Measurements from ENCODE around the gene SLC16A4.
"Not testable (repeated sequence)": the region's sequence is repeated elsewhere in the genome, so short reads cannot be mapped to it uniquely, and the experiment has no call there.

Gene SLC16A4

DNA sequence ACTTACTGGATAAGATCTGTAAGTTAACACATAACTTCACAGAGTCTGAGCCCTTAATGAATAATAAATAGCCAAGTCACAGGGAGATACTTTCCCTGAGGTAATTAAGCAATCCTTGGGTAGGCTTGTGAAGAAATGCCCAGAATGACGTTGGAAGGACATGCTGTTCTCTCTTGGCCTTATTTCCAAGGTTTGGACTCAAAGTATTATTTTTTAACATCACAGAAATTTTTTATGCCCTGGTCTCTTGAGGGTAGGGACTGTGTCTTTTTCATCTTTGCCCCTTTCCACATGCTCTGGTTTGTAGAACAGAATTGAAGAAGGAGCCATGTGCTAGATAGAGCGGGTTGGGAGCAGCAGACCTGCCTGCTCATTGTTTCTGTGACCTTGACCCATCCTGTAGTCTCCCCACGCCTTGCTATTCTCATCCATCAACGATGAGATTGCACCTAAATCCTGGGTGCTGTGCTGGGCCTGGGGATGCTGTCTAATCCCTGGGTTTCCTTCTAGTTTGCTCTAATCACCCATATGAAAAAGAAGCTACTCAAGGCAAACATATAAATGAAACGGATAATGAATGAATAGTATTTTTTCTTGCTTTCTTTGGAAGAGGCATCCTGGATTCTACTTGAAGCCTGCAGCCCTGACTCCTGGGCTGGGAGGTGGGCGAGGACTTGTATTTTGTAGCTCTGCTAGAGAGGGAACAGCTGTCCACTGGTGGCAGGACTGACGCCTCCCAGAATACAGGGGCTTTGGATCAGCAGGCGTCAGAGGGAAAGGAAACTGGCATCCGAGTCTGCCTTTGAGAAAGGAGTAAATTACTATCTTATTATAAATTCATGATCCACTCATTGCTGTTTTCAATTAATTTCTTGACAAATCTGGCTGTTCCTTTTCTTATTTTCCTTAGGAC lies 34.1 kb upstream of the SLC16A4 start:
- TF ChIP-seq, protein P1, sequence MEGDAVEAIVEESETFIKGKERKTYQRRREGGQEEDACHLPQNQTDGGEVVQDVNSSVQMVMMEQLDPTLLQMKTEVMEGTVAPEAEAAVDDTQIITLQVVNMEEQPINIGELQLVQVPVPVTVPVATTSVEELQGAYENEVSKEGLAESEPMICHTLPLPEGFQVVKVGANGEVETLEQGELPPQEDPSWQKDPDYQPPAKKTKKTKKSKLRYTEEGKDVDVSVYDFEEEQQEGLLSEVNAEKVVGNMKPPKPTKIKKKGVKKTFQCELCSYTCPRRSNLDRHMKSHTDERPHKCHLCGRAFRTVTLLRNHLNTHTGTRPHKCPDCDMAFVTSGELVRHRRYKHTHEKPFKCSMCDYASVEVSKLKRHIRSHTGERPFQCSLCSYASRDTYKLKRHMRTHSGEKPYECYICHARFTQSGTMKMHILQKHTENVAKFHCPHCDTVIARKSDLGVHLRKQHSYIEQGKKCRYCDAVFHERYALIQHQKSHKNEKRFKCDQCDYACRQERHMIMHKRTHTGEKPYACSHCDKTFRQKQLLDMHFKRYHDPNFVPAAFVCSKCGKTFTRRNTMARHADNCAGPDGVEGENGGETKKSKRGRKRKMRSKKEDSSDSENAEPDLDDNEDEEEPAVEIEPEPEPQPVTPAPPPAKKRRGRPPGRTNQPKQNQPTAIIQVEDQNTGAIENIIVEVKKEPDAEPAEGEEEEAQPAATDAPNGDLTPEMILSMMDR (IDR thresholded peaks at IDR 0.05; ENCODE audit: control extremely low read depth, extremely low read depth, low read depth, missing control alignments) = no peak
- ChIA-PET CTCF (interaction anchor here (1.5 to 1.8 kb wide), 2 partner anchors 13 to 36 kb away, joined by 4 to 5 read pairs; no protein-coding TSS in a partner anchor), POLR2A (interaction anchor here (0.5 kb wide), 1 partner anchor 25 kb away, joined by 11 read pairs; no protein-coding TSS in a partner anchor)
- DNase-seq (ENCODE audit: extremely low spot score) = no peak

DNA sequence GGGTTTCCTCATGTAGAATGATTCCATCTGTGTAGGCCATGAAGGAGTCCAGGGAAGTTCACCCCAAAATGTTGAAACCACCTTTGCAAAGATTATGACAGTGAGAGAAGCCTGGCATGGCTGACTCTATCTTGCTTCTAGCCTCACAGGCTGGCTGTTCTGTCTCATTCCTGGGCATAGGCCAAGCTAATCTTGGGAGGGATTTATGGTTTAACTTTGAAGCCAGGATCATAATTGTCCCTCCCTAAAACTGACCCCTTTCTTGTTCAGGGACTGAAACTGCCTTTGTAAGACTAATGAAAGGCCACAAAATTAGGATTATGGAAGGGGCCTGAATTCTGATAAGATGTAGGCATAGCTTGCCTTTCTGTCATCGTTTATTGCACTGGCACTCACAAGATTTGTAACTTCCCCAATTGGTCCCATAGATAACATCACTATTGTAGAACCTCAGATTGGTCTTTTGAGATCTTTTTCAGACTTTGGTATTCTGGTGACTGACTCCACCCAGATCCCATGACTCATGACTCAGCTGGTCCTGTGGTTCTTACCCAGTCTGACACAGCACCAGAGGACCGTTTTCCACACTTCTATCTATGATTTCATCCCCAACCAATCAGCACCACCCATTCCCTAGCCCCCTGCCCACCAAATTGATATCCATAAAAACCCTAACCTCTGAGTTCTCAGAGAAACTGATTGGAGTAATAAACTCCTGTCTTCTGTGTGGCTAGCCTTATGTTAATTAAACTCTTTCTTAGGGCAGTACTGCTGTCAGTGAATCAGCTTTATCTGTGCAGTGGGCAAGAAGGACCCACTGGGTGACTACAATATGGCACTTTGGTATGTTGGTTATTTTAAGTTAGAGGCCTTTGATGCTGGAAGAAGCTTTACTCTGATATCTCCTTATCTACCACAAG lies 30.3 kb upstream of the SLC16A4 start:
- TF ChIP-seq, protein P1 (IDR thresholded peaks at IDR 0.05; ENCODE audit: control extremely low read depth, extremely low read depth, low read depth, missing control alignments) = no peak
- POLR2A ChIA-PET = no interaction called here

GRCh38 chr1:110420023-110420662 lies 29.3 kb upstream of the SLC16A4 start:
- ChIA-PET POLR2A (no interaction called here), CTCF (interaction anchor here (1.3 to 5.3 kb wide), 4 partner anchors 8 to 81 kb away, joined by 4 to 34 read pairs (median 11); partner anchors contain the start of gene RBM15)
- no peak for DNase-seq (ENCODE audit: extremely low spot score)
- TF ChIP-seq, protein P1 (IDR thresholded peaks at IDR 0.05; ENCODE audit: control extremely low read depth, extremely low read depth, low read depth, missing control alignments) = no peak

More for the DNA sequence above, 30.3 kb upstream of the SLC16A4 start:
- DNase-seq (ENCODE audit: extremely low spot score) = no peak
- CTCF ChIA-PET = interaction anchor here (1.3 to 5.3 kb wide), 4 partner anchors 8 to 82 kb away, joined by 4 to 34 read pairs (median 11); partner anchors contain the start of gene RBM15

- TF ChIP-seq, protein P1 (IDR thresholded peaks at IDR 0.05; ENCODE audit: control extremely low read depth, extremely low read depth, low read depth, missing control alignments) = no peak
- ChIA-PET POLR2A (no interaction called here), CTCF (interaction anchor here (0.8 to 5.3 kb wide), 3 partner anchors 6 to 41 kb away, joined by 3 to 34 read pairs (median 3); no protein-coding TSS in a partner anchor)
- no peak for DNase-seq (ENCODE audit: extremely low spot score)
Measured at GRCh38 chr1:110418729-110419128, 27.9 kb upstream of the SLC16A4 start.

DNA sequence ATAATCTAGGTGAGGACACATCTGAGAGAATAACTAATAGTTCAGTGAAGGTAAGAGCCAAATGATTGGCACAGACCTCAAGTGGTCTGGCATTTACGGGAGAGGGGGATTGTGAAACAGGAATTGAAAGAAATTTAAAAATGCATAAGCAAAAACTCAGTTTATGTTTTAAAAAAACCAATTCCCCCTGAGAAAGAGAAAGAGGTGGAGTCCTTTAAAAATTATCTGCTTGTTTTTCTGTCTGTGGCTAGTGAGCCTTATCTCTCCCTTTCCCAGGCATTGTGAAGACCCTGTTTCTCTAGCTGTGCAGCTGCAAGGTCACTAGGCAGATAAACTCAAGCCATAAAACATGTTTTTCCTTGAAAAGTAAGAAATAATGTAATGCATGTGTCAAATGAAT lies 22.2 kb upstream of the SLC16A4 start:
- POLR2A ChIA-PET; DNase-seq (ENCODE audit: extremely low spot score): not testable (repeated sequence)
- CTCF ChIA-PET = interaction anchor here (0.5 to 10.0 kb wide), 41 partner anchors 8 to 368 kb away, joined by 3 to 135 read pairs (median 5); partner anchors contain the start of genes KCNC4 and RBM15

DNA sequence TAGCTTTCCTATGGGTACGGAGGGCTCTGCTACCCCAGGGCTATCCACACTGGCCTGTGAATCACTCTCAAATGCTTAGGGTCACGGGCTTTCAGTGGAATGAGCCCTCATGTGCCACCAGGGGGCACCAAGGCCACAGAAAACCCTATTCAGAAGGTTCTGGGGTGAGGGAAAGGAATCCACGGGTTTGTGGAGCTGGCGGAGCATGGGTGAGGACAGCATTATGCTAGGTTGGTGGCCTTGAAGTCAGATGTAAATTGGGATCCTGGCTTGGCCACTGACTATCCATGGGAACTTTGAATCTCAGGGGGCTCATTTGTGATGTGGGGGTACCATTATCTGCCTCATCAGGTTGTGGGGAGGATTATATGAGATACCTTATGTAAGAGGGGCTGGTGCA lies 21.8 kb upstream of the SLC16A4 start:
- POLR2A ChIA-PET = no interaction called here
- peak; percentile 64 for DNase-seq (ENCODE audit: extremely low spot score)
- CTCF ChIA-PET = interaction anchor here (0.5 to 10.0 kb wide), 44 partner anchors 9 to 368 kb away, joined by 3 to 135 read pairs (median 5); partner anchors contain the start of genes KCNC4 and RBM15
- TF ChIP-seq, protein P1 (IDR thresholded peaks at IDR 0.05; ENCODE audit: control extremely low read depth, extremely low read depth, low read depth, missing control alignments) = peak; percentile 64
